H7 (cell line): Measurements from ENCODE around the gene ZNF22. TPM values are rescaled to one million over a fixed set of nuclear protein-coding genes. Genes with fewer than 3 reads are reported as not detected.
A peak's percentile ranks its signal among the peaks of the same experiment; 100 is the strongest.

Experiments used
- DNase-seq: peaks from one replicate; pipeline ENCODE4 v3.0.0; 2012
- H3K27me3 ChIP-seq: 2 replicates; pipeline ENCODE4 v1.6.0; 2011; ENCODE audit warnings: mild to moderate bottlenecking, low read length; ENCODE audit not compliant: control insufficient read depth, insufficient read depth
- H3K36me3 ChIP-seq: replicated peaks from 2 replicates; pipeline ENCODE4 v1.5.1; 2011; ENCODE audit warnings: low read length; ENCODE audit not compliant: control insufficient read depth, insufficient read depth
- H3K4me3 ChIP-seq: 2 replicates; pipeline ENCODE4 v1.5.1; 2011; ENCODE audit warnings: low read depth, mild to moderate bottlenecking, control low read depth, low read length, moderate library complexity; ENCODE audit not compliant: insufficient read depth
- total RNA-seq: library from RNA; depleted of rRNA; stranded (reverse); fragments of >200 nt; shearing (Covaris generic); gene quantifications from 2 replicates; pipeline ENCODE4 v1.2.3, GENCODE V29; 2014

Gene ZNF22
- total RNA-seq, 1 experiment from 2014 or later: 20.2 TPM

GRCh38 chr10:44969854-44970253 lies 30.9 kb upstream of the ZNF22 start:
- DNase-seq: peak; percentile 8
- no peaks in the 10 kb centered on the region for H3K27me3 ChIP-seq

GRCh38 chr10:44970812-44971395 lies 29.8 kb upstream of the ZNF22 start:
- Histone ChIP-seq H3K36me3 (peaks cover 2% of the 10 kb centered on the region), H3K27me3 (no peaks in the 10 kb centered on the region), H3K4me3 (no peak overlapping the region)
- peak; percentile 12 for DNase-seq

More at GRCh38 chr10:44969854-44970253, 30.9 kb upstream of the ZNF22 start:
- peaks cover 2% of the 10 kb centered on the region for H3K36me3 ChIP-seq
- no peak overlapping the region for H3K4me3 ChIP-seq

- DNase-seq: peak; percentile 14
- Histone ChIP-seq H3K36me3 (peaks cover 2% of the 10 kb centered on the region), H3K27me3 (no peaks in the 10 kb centered on the region), H3K4me3 (no peak overlapping the region)
Measured at GRCh38 chr10:44971434-44971833, 29.3 kb upstream of the ZNF22 start.

GRCh38 chr10:44971935-44972757 lies 28.6 kb upstream of the ZNF22 start:
- DNase-seq: peak; percentile 10
- Histone ChIP-seq H3K36me3 (peaks cover 2% of the 10 kb centered on the region), H3K27me3 (no peaks in the 10 kb centered on the region), H3K4me3 (no peak overlapping the region)

GRCh38 chr10:44972874-44973306 lies 27.8 kb upstream of the ZNF22 start:
- peak; percentile 21 for DNase-seq
- Histone ChIP-seq H3K36me3 (peaks cover 2% of the 10 kb centered on the region), H3K4me3 (no peak overlapping the region), H3K27me3 (no peaks in the 10 kb centered on the region)

- Histone ChIP-seq H3K36me3 (peaks cover 2% of the 10 kb centered on the region), H3K27me3 (no peaks in the 10 kb centered on the region), H3K4me3 (no peak overlapping the region)
- peak; percentile 71 for DNase-seq
Measured at GRCh38 chr10:44973323-44974081, 27.2 kb upstream of the ZNF22 start.

- Histone ChIP-seq H3K4me3 (peak overlapping the region; percentile 37), H3K27me3 (no peaks in the 10 kb centered on the region), H3K36me3 (peaks cover 2% of the 10 kb centered on the region)
- no peak for DNase-seq
Measured at GRCh38 chr10:44974082-44974627, 26.6 kb upstream of the ZNF22 start.

- peaks cover 2% of the 10 kb centered on the region for H3K36me3 ChIP-seq
- H3K27me3 ChIP-seq: no peaks in the 10 kb centered on the region
- DNase-seq: peak; percentile 94
- H3K4me3 ChIP-seq: peak overlapping the region; percentile 51
Measured at GRCh38 chr10:44974628-44975430, 25.9 kb upstream of the ZNF22 start.

GRCh38 chr10:44975431-44976331 lies 25.0 kb upstream of the ZNF22 start:
- Histone ChIP-seq H3K4me3 (peak overlapping the region; percentile 51), H3K27me3 (no peaks in the 10 kb centered on the region; the same call in 1 of the 2 replicates), H3K36me3 (peaks cover 2% of the 10 kb centered on the region)
- peak; percentile 84 for DNase-seq

- H3K4me3 ChIP-seq: no peak overlapping the region
- H3K36me3 ChIP-seq: peaks cover 1% of the 10 kb centered on the region
- no peaks in the 10 kb centered on the region; the same call in 1 of the 2 replicates for H3K27me3 ChIP-seq
- no peak for DNase-seq
Measured at GRCh38 chr10:44976352-44977198, 24.1 kb upstream of the ZNF22 start.

GRCh38 chr10:44977287-44978212 lies 23.2 kb upstream of the ZNF22 start:
- no peak overlapping the region for H3K4me3 ChIP-seq
- H3K36me3 ChIP-seq: no peaks in the 10 kb centered on the region; the same call in 1 of the 2 replicates
- no peaks in the 10 kb centered on the region; the same call in 1 of the 2 replicates for H3K27me3 ChIP-seq
- no peak for DNase-seq
